Measurements from ENCODE around the gene B3GNT9. TPM values are rescaled to one million over a fixed set of nuclear protein-coding genes. Genes with fewer than 3 reads are reported as not detected.

Gene B3GNT9
- total RNA-seq, 1 experiment from 2014 or later, result 2.3 TPM

DNA sequence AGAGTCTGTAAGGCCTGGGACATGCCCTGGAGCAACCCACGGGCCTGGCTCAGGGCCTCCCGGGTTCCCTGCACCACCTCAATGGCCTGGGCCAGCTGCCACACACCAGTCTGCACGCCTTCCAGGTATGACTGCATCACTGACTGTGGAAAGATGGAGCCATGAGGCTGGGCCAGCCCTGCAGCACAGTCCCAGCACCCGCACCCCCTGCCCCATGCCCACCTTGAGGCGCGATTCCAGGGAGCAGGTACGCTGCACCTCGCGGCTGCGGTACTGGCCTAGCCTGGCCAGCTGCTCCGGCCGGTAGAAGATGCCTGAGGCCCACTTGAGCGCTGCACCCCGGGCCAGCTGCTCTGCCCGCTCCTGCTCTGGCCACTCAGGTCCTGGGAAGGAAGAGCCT, 38.0 kb upstream of the B3GNT9 start:
- DNase-seq, result no peak

DNA sequence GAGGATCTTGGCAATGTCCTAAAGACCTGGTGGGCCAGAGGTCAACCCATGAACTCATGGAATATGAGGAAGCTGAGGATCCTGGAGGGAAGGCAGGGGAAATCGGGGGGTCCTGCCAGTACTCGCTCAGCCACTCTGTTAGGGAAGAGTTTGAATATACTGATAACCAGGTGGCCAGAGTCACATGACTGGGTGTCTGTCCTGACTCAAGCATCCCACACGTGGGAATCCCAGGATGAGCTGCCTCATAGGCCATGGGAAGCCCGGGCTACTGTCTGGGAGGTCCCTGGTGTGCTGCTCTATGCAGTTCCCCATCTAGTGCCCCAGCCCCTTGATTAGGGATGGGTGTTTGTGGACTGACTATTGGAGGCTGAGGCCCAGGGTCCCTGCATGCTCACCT, 37.5 kb upstream of the B3GNT9 start:
- Histone ChIP-seq H3K9ac (ENCODE audit: low read length) (no peak overlapping the region), H3K4me2 (ENCODE audit: low read length) (no peak overlapping the region), H3K9me3 (ENCODE audit: low read length) (no peaks in the 10 kb centered on the region), H3K4me3 (ENCODE audit: low read length) (no peak overlapping the region), H3F3A (ENCODE audit: low read length, unreplicated experiment) (no peaks in the 10 kb centered on the region), H3K79me2 (ENCODE audit: low read length) (peaks cover 14% of the 10 kb centered on the region), H4K20me1 (ENCODE audit: low read length) (no peaks in the 10 kb centered on the region; the same call in 1 of the 2 replicates), H3K27me3 (ENCODE audit: low read length) (no peaks in the 10 kb centered on the region), H3K4me1 (ENCODE audit: insufficient read depth, low read length) (peaks cover 26% of the 10 kb centered on the region), H2AFZ (ENCODE audit: low read length) (no peak overlapping the region), H3K27ac (ENCODE audit: low read length) (no peak overlapping the region), H3K36me3 (ENCODE audit: low read depth, low read length) (no peaks in the 10 kb centered on the region), H3K9me2 (replicated peaks; ENCODE audit: low read length) (no peaks in the 10 kb centered on the region)
- ChIA-PET POLR2A (ENCODE audit: unreplicated experiment) (no interaction called here), CTCF (no interaction called here)
- TF ChIP-seq, protein P1, sequence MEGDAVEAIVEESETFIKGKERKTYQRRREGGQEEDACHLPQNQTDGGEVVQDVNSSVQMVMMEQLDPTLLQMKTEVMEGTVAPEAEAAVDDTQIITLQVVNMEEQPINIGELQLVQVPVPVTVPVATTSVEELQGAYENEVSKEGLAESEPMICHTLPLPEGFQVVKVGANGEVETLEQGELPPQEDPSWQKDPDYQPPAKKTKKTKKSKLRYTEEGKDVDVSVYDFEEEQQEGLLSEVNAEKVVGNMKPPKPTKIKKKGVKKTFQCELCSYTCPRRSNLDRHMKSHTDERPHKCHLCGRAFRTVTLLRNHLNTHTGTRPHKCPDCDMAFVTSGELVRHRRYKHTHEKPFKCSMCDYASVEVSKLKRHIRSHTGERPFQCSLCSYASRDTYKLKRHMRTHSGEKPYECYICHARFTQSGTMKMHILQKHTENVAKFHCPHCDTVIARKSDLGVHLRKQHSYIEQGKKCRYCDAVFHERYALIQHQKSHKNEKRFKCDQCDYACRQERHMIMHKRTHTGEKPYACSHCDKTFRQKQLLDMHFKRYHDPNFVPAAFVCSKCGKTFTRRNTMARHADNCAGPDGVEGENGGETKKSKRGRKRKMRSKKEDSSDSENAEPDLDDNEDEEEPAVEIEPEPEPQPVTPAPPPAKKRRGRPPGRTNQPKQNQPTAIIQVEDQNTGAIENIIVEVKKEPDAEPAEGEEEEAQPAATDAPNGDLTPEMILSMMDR (conservative IDR thresholded peaks at IDR 0.05; ENCODE audit: low read depth, low read length), result no peak
- TF ChIP-seq EZH2 (IDR thresholded peaks at IDR 0.05; ENCODE audit: low read length, unreplicated experiment), result no peak
- no peak for TF ChIP-seq EZH2phosphoT487 (IDR thresholded peaks at IDR 0.05; ENCODE audit: borderline replicate concordance, low read length)
- DNase-seq (no peak), ATAC-seq (no peak)
- BruUV-seq (replicated peaks), result no TSS peak
- intact Hi-C loops (cut with micrococcal nuclease), result no loop called here

More for the DNA sequence above, 38.0 kb upstream of the B3GNT9 start:
- intact Hi-C loops (cut with micrococcal nuclease), result no loop called here
- peaks cover under 1% of the 10 kb centered on the region; the same call in 1 of the 2 replicates for H3K36me3 ChIP-seq (ENCODE audit: low read depth, low read length)
- H3K4me1 ChIP-seq (ENCODE audit: insufficient read depth, low read length), result peaks cover 30% of the 10 kb centered on the region
- no peak for ATAC-seq
- H3K4me3 ChIP-seq (ENCODE audit: low read length), result no peak overlapping the region
- H4K20me1 ChIP-seq (ENCODE audit: low read length), result no peaks in the 10 kb centered on the region; the same call in 1 of the 2 replicates
- no peaks in the 10 kb centered on the region for H3K9me3 ChIP-seq (ENCODE audit: low read length)
- H3K9me2 ChIP-seq (replicated peaks; ENCODE audit: low read length), result no peaks in the 10 kb centered on the region
- peaks cover 18% of the 10 kb centered on the region for H3K79me2 ChIP-seq (ENCODE audit: low read length)
- TF ChIP-seq, protein P1 (conservative IDR thresholded peaks at IDR 0.05; ENCODE audit: low read depth, low read length), result no peak
- TF ChIP-seq EZH2phosphoT487 (IDR thresholded peaks at IDR 0.05; ENCODE audit: borderline replicate concordance, low read length), result no peak
- TF ChIP-seq EZH2 (IDR thresholded peaks at IDR 0.05; ENCODE audit: low read length, unreplicated experiment), result no peak
- no TSS peak for BruUV-seq (replicated peaks)
- no peak overlapping the region for H3K9ac ChIP-seq (ENCODE audit: low read length)
- no peak overlapping the region for H2AFZ ChIP-seq (ENCODE audit: low read length)
- H3K27ac ChIP-seq (ENCODE audit: low read length), result no peak overlapping the region
- CTCF ChIA-PET, result no interaction called here
- POLR2A ChIA-PET (ENCODE audit: unreplicated experiment), result no interaction called here
- no peak overlapping the region for H3K4me2 ChIP-seq (ENCODE audit: low read length)
- no peaks in the 10 kb centered on the region for H3F3A ChIP-seq (ENCODE audit: low read length, unreplicated experiment)
- no peaks in the 10 kb centered on the region for H3K27me3 ChIP-seq (ENCODE audit: low read length)

DNA sequence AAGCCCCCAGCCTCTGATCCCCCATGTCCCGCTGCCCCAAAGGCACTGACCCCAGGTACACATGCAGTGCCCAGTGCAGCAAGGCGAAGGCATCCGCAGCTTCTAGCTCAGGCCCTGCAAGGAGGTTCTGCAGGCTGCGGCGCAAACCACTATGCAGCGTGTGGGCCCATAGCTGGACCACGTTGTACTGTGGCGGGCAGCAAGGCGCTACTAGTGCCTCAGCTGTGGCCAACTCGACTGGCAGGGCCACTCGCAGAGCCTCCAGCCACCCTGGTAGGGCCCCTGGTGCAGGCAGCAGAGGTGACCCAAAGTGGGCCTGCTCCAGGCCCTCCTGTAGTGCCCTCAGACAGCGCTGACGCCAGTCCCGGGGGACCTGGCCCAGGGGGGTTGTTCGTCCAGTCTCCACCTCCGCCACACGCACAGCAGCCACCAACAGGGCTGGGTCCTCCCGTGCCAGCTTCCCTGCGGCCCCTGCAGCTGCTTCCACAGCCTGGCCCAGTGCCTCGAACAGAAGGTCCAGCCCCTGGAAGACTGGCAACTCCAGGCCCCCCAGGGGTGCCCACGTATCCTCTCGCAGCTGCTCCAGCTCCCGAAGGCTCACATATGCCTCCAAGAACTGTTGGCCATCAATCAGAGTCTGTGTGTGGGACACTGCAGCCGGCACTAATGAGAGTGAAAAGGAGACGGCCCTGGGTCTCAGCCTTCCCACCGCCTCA, 36.5 kb upstream of the B3GNT9 start:
- DNase-seq (no peak), ATAC-seq (no peak)
- Histone ChIP-seq H3K9me2 (replicated peaks; ENCODE audit: low read length) (no peaks in the 10 kb centered on the region), H4K20me1 (ENCODE audit: low read length) (no peaks in the 10 kb centered on the region), H3K4me1 (ENCODE audit: insufficient read depth, low read length) (peaks cover 29% of the 10 kb centered on the region), H3K9ac (ENCODE audit: low read length) (no peak overlapping the region), H3K4me2 (ENCODE audit: low read length) (no peak overlapping the region), H3K4me3 (ENCODE audit: low read length) (no peak overlapping the region), H3K27ac (ENCODE audit: low read length) (no peak overlapping the region), H2AFZ (ENCODE audit: low read length) (no peak overlapping the region), H3F3A (ENCODE audit: low read length, unreplicated experiment) (no peaks in the 10 kb centered on the region), H3K79me2 (ENCODE audit: low read length) (peaks cover 14% of the 10 kb centered on the region), H3K9me3 (ENCODE audit: low read length) (no peaks in the 10 kb centered on the region), H3K27me3 (ENCODE audit: low read length) (no peaks in the 10 kb centered on the region), H3K36me3 (ENCODE audit: low read depth, low read length) (no peaks in the 10 kb centered on the region)
- no TSS peak for BruUV-seq (replicated peaks)
- TF ChIP-seq, protein P1 (conservative IDR thresholded peaks at IDR 0.05; ENCODE audit: low read depth, low read length), result no peak
- TF ChIP-seq EZH2phosphoT487 (IDR thresholded peaks at IDR 0.05; ENCODE audit: borderline replicate concordance, low read length) (no peak), EZH2 (IDR thresholded peaks at IDR 0.05; ENCODE audit: low read length, unreplicated experiment) (no peak)
- POLR2A ChIA-PET (ENCODE audit: unreplicated experiment), result no interaction called here
- intact Hi-C loops (cut with micrococcal nuclease), result no loop called here
- CTCF ChIA-PET, result no interaction called here
